ENCODE measurements around the gene PTOV1.

PTOV1 gene

DNA sequence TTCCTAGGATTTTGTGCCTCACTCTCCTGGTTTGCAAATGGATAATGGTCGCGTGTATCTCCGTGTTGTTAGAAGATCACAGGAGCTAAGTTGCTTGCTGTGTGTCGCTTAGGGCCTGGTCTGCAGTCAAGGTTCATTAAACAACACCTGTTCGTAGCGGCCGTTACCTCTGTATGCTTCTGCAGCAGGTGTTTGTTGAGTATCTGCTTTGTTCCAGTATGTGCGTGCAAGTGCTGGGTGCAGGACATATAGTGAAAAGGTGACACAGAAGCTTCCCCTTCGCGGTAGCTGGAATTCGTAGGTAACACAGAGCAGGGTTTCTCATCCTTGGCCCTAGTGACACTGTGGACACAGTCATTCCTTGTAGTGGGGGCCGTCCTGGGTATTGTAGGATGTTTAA, 27.5 kb upstream of the PTOV1 start:
- H3K27ac Mint-ChIP-seq (ENCODE audit: low read depth) = no peak overlapping the region
- ATAC-seq (replicated peaks; ENCODE audit: extremely low read depth, poor library complexity, severe bottlenecking) (no peak), DNase-seq (ENCODE audit: low spot score in 2 of 2) (no peak)
- no peaks in the 10 kb centered on the region for H3K9me3 Mint-ChIP-seq
- peaks cover 30% of the 10 kb centered on the region for H3K4me1 Mint-ChIP-seq
- H3K4me3 Mint-ChIP-seq = no peak overlapping the region
- H3K36me3 Mint-ChIP-seq (ENCODE audit: insufficient read depth) = peaks cover 29% of the 10 kb centered on the region
- no peaks in the 10 kb centered on the region for H3K27me3 Mint-ChIP-seq

DNA sequence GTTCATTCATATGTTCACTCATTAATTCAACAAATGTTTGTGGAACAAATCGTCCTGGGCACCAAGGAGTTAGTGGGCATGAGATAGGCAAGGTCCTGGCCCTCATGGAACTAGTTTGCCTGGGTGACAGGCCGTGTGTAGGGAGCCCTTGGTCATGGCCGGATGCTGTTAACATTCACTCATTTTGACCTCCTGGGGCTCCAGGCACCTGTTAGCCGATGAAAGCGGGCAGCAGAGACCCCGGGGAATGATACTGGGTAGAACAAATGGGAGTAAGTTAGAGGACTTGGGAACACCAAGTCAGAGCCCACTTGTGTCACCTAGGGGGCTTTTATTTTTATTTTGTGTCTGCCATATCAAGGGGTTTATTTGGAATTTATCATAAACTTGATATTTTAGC, 26.3 kb upstream of the PTOV1 start:
- Mint-ChIP-seq H3K27me3 (no peaks in the 10 kb centered on the region), H3K36me3 (ENCODE audit: insufficient read depth) (peaks cover 26% of the 10 kb centered on the region), H3K4me3 (no peak overlapping the region), H3K9me3 (no peaks in the 10 kb centered on the region), H3K27ac (ENCODE audit: low read depth) (no peak overlapping the region), H3K4me1 (peaks cover 20% of the 10 kb centered on the region)
- no peak for ATAC-seq (replicated peaks; ENCODE audit: extremely low read depth, poor library complexity, severe bottlenecking)
- DNase-seq (ENCODE audit: low spot score in 2 of 2) = no peak

DNA sequence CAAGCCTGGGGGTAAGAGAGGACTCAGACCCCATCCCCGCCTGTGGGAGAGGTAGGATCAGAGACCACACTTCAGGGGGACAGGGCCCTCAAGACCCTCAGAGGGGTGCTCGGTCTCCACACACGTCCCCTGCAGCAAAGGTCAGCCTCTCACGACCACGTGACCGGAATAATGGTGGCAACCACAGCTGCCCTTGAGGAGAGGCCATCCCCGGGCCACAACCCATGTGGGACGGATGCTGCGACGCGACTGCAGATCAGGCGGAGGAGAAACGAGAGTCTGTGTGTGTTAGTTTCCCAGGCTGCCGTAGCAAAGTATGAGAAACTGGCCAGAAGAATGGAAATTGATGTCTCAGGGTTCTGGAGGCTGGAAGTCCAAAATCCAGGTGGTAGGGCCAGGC, 23.9 kb upstream of the PTOV1 start:
- Mint-ChIP-seq H3K9me3 (no peaks in the 10 kb centered on the region), H3K27me3 (no peaks in the 10 kb centered on the region), H3K4me3 (no peak overlapping the region), H3K4me1 (peaks cover 20% of the 10 kb centered on the region), H3K27ac (ENCODE audit: low read depth) (no peak overlapping the region), H3K36me3 (ENCODE audit: insufficient read depth) (peaks cover 25% of the 10 kb centered on the region)
- DNase-seq (ENCODE audit: low spot score in 2 of 2) (no peak), ATAC-seq (replicated peaks; ENCODE audit: extremely low read depth, poor library complexity, severe bottlenecking) (no peak)

DNA sequence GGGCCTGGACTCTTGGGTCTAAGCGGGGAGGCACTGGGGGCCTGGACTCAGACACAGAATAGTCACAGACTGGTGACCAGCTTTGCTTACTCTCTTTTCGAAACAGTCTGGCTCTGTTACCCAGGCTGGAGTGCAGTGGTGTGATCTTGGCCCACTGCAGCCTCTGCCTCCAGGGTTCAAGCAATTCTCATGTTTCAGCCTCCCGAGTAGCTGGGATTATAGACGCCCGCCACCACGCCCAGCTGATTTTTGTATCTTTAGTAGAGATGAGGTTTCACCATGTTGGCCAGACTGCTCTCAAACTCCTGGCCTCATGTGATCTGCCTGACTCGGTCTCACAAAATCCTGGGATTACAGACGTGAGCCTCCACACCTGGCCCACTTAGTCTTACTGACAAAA, 21.8 kb upstream of the PTOV1 start:
- no peak overlapping the region for H3K27ac Mint-ChIP-seq (ENCODE audit: low read depth)
- no peaks in the 10 kb centered on the region for H3K27me3 Mint-ChIP-seq
- ATAC-seq (replicated peaks; ENCODE audit: extremely low read depth, poor library complexity, severe bottlenecking) (no peak), DNase-seq (ENCODE audit: low spot score in 2 of 2) (no peak)
- H3K36me3 Mint-ChIP-seq (ENCODE audit: insufficient read depth) = peaks cover 26% of the 10 kb centered on the region
- H3K4me1 Mint-ChIP-seq = peaks cover 14% of the 10 kb centered on the region
- no peak overlapping the region for H3K4me3 Mint-ChIP-seq
- H3K9me3 Mint-ChIP-seq = no peaks in the 10 kb centered on the region

DNA sequence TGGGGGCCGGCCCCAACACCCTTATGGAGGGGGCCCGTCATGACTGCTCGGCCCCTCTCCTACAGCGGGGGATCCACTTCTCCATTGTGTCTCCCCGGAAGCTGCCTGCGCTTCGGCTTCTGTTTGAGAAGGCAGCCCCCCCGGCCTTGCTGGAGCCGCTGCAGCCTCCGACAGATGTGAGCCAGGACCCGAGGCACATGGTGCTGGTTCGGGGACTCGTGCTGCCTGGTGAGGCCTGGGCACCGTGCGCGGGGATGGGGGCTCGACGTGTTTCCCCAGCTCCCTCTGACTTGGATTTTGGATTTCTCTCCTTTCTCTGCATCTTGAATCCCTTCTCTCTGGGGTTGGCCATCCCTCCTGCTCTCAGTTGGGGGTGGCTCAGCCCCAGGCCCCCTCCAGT, 21.2 kb upstream of the PTOV1 start:
- DNase-seq (ENCODE audit: low spot score in 2 of 2) (no peak), ATAC-seq (replicated peaks; ENCODE audit: extremely low read depth, poor library complexity, severe bottlenecking) (no peak)
- Mint-ChIP-seq H3K9me3 (no peaks in the 10 kb centered on the region), H3K36me3 (ENCODE audit: insufficient read depth) (peaks cover 22% of the 10 kb centered on the region), H3K4me3 (no peak overlapping the region), H3K4me1 (peaks cover 14% of the 10 kb centered on the region), H3K27ac (ENCODE audit: low read depth) (no peak overlapping the region), H3K27me3 (no peaks in the 10 kb centered on the region)

DNA sequence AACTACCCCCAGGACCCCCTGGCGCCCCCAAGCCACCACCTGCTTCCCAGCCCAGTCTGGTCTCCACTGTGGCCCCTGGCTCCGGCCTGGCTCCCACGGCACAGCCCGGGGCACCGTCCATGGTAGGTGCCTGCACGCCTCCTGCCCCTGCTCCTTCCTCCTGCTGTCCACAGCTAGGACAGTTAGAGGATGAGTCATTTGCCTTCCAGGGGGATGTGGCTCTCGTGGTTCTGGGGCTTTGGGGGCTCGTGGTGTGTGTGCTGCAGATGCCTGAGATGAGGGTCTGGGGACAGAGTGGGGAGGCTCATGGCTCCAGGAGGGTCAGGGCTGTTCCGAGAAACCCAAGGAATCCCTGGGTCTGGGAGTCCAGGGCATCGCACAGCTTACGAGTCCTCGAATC, 20.2 kb upstream of the PTOV1 start:
- H3K27me3 Mint-ChIP-seq = no peaks in the 10 kb centered on the region
- no peak overlapping the region for H3K27ac Mint-ChIP-seq (ENCODE audit: low read depth)
- H3K4me3 Mint-ChIP-seq = no peak overlapping the region
- DNase-seq (ENCODE audit: low spot score in 2 of 2) = no peak
- H3K9me3 Mint-ChIP-seq = no peaks in the 10 kb centered on the region
- peaks cover 14% of the 10 kb centered on the region for H3K4me1 Mint-ChIP-seq
- H3K36me3 Mint-ChIP-seq (ENCODE audit: insufficient read depth) = peaks cover 22% of the 10 kb centered on the region
- ATAC-seq (replicated peaks; ENCODE audit: extremely low read depth, poor library complexity, severe bottlenecking) = no peak

DNA sequence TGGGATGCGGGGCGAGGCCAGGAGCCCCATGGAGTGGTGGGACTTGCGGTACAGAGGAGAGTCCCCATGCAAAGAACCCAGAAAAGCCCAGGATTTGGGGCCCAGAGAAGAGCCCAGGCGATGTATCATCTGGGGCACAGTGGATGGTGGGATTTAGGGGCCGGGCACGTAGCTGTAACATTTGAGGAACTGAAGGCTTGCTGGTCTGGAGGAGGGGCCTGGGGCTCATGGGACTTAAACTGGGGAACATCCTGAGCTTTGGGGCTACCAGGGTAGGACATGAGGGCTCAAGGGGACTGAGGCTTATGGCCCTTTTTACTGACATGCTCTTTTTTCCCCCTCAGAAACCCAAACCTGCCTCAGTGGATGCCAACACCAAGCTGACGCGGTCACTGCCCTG, 19.4 kb upstream of the PTOV1 start:
- DNase-seq (ENCODE audit: low spot score in 2 of 2) (no peak), ATAC-seq (replicated peaks; ENCODE audit: extremely low read depth, poor library complexity, severe bottlenecking) (no peak)
- Mint-ChIP-seq H3K36me3 (ENCODE audit: insufficient read depth) (peaks cover 19% of the 10 kb centered on the region), H3K4me3 (no peak overlapping the region), H3K27me3 (no peaks in the 10 kb centered on the region), H3K27ac (ENCODE audit: low read depth) (no peak overlapping the region), H3K4me1 (peaks cover 9% of the 10 kb centered on the region), H3K9me3 (no peaks in the 10 kb centered on the region)

DNA sequence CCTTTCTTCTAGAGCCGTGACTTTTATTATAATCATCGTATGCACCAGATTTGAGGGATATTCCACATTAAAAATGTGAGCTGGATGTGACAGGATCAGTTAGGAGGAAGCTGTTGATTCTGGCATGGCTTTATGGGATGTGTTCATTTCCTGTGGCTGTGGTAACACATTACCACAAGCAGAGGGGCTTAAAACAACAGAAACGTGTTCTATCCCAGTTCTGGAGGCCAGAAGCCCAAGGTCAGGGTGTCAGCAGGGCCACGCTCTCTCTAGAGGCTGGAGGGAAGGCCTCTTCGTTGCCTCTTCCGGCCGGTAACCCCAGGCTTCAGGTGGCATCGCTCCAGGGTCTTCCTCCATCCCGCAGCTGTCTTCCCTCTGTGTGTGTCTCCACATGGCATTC, 18.4 kb upstream of the PTOV1 start:
- H3K27me3 Mint-ChIP-seq = no peaks in the 10 kb centered on the region
- DNase-seq (ENCODE audit: low spot score in 2 of 2) = no peak
- no peaks in the 10 kb centered on the region for H3K9me3 Mint-ChIP-seq
- no peak overlapping the region for H3K4me3 Mint-ChIP-seq
- no peak overlapping the region for H3K27ac Mint-ChIP-seq (ENCODE audit: low read depth)
- peaks cover under 1% of the 10 kb centered on the region for H3K4me1 Mint-ChIP-seq
- peaks cover 18% of the 10 kb centered on the region for H3K36me3 Mint-ChIP-seq (ENCODE audit: insufficient read depth)
- no peak for ATAC-seq (replicated peaks; ENCODE audit: extremely low read depth, poor library complexity, severe bottlenecking)

DNA sequence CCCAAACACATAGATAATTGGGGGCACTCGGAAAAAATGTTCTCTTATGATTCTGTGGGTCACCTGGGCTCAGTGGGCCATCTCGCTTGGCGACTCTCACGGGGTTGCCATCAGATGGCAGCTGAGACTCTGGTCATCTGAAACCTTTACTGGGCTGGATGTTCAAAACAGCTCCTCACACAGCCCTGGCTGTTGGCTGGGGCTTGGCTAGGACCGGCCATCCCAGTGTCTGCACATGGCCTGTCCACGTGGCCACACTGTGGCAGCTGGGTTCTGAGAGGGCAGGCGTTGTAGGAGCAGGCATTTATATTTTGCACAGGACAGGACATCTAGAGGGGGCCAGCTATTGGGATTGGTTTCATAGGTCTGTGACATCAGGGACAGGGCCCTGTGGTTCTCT, 17.4 kb upstream of the PTOV1 start:
- no peaks in the 10 kb centered on the region for H3K27me3 Mint-ChIP-seq
- no peaks in the 10 kb centered on the region for H3K4me1 Mint-ChIP-seq
- no peak for ATAC-seq (replicated peaks; ENCODE audit: extremely low read depth, poor library complexity, severe bottlenecking)
- DNase-seq (ENCODE audit: low spot score in 2 of 2) = no peak
- no peak overlapping the region for H3K4me3 Mint-ChIP-seq
- no peak overlapping the region for H3K27ac Mint-ChIP-seq (ENCODE audit: low read depth)
- H3K9me3 Mint-ChIP-seq = no peaks in the 10 kb centered on the region
- H3K36me3 Mint-ChIP-seq (ENCODE audit: insufficient read depth) = peaks cover 22% of the 10 kb centered on the region

DNA sequence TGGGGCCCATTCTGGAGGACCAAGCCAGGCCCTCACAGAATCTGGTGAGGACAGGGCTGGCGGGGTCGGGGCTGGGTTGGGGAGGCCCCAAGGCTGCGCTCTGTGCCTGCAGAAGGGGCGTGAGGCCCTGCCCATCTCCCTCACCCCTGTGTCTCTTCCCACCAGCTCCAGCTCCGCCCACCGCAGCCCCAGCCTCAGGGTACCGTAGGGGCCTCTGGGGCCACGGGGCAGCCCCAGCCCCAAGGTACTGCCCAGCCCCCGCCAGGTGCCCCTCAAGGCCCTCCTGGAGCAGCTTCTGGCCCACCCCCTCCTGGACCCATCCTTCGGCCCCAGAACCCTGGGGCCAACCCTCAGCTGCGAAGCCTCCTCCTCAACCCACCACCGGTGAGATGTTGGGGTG, 15.4 kb upstream of the PTOV1 start:
- Mint-ChIP-seq H3K4me1 (no peaks in the 10 kb centered on the region), H3K27ac (ENCODE audit: low read depth) (no peak overlapping the region), H3K9me3 (no peaks in the 10 kb centered on the region), H3K27me3 (no peaks in the 10 kb centered on the region), H3K36me3 (ENCODE audit: insufficient read depth) (peaks cover 24% of the 10 kb centered on the region), H3K4me3 (no peak overlapping the region)
- DNase-seq (ENCODE audit: low spot score in 2 of 2) = no peak
- ATAC-seq (replicated peaks; ENCODE audit: extremely low read depth, poor library complexity, severe bottlenecking) = no peak

DNA sequence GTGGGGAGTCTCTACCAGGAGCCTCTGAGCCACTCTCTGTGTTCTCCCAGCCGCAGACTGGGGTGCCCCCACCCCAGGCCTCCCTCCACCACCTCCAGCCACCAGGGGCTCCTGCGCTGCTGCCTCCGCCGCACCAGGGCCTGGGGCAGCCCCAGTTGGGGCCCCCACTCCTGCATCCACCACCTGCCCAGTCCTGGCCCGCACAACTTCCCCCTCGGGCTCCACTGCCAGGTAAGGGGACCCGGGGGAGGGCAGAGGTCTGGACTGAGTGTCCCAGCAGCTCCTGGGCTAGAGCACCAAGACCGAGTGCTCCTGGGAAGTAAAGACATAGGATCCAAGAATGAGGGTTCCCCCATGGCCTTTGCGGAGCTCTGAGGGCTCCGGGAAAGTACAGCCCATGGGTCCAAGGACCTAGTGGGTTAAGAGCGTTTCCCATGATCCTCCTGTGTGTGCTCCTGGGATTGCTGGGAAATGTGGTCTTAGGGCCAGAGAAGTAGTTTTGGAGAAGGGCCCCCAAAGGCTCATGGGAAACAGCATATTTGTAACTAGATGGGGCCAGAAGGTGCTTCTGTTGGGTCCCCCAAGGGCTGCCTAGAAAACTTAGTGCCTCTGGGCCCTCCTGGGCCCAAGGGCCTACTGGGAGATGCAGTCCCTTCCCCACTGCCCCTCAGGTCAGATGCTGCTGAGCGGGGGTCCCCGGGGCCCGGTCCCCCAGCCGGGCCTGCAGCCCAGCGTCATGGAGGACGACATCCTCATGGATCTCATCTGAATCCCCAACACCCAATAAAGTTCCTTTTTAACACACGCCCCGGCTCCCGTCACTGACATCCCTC, 14.6 kb upstream of the PTOV1 start:
- ATAC-seq (replicated peaks; ENCODE audit: extremely low read depth, poor library complexity, severe bottlenecking) = no peak
- peaks cover 22% of the 10 kb centered on the region for H3K36me3 Mint-ChIP-seq (ENCODE audit: insufficient read depth)
- no peaks in the 10 kb centered on the region for H3K4me1 Mint-ChIP-seq
- H3K9me3 Mint-ChIP-seq = no peaks in the 10 kb centered on the region
- no peak for DNase-seq (ENCODE audit: low spot score in 2 of 2)
- H3K27ac Mint-ChIP-seq (ENCODE audit: low read depth) = no peak overlapping the region
- H3K4me3 Mint-ChIP-seq = no peak overlapping the region
- H3K27me3 Mint-ChIP-seq = no peaks in the 10 kb centered on the region

DNA sequence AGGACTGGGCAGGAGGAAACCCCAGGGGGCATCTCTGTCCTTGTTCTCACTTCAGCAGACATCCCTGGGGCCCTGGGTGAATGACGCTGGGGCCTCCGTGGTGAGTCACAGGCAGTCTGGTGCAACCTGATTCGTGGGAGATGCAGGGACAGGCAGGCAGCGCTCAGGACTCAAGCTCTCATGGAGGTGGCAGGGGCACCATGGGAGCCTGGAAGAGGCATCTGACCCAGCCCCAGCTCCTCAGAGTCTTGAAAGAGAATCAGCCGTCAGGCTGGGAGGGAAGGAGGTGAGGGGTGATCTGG, 14.0 kb upstream of the PTOV1 start:
- no peaks in the 10 kb centered on the region for H3K9me3 Mint-ChIP-seq
- no peaks in the 10 kb centered on the region for H3K27me3 Mint-ChIP-seq
- no peaks in the 10 kb centered on the region for H3K4me1 Mint-ChIP-seq
- DNase-seq (ENCODE audit: low spot score in 2 of 2) (no peak), ATAC-seq (replicated peaks; ENCODE audit: extremely low read depth, poor library complexity, severe bottlenecking) (no peak)
- peaks cover 21% of the 10 kb centered on the region for H3K36me3 Mint-ChIP-seq (ENCODE audit: insufficient read depth)
- H3K27ac Mint-ChIP-seq (ENCODE audit: low read depth) = no peak overlapping the region
- no peak overlapping the region for H3K4me3 Mint-ChIP-seq

DNA sequence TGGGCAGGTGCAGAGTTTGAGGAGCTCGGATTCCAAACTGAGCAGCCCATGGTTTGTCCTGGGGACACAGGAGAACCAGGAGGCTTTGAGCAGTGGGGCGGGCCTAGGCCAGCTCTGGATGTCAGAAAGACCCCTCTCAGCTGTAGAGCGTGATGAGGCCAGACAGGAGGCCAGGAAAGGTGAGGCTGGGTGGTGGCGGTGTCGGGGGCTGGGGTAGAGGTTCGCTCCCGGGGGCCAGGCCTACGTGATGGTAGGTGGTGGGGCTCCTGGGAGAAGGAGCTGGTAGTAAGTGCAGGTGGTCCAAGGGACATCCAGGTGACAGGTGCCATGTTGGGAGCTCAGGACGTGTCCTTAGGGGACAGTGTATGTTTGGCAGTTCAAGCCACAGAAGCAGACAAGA, 13.5 kb upstream of the PTOV1 start:
- Mint-ChIP-seq H3K27ac (ENCODE audit: low read depth) (no peak overlapping the region), H3K4me1 (no peaks in the 10 kb centered on the region), H3K9me3 (no peaks in the 10 kb centered on the region), H3K36me3 (ENCODE audit: insufficient read depth) (peaks cover 17% of the 10 kb centered on the region), H3K27me3 (no peaks in the 10 kb centered on the region), H3K4me3 (no peak overlapping the region)
- DNase-seq (ENCODE audit: low spot score in 2 of 2) (no peak), ATAC-seq (replicated peaks; ENCODE audit: extremely low read depth, poor library complexity, severe bottlenecking) (no peak)

All from central memory CD8-positive, alpha-beta T cell (primary cell).